ENCODE measurements around the gene FLYWCH1. TPM values are rescaled to one million over a fixed set of nuclear protein-coding genes. Genes with fewer than 3 reads are reported as not detected.

The FLYWCH1 gene
- total and polyA plus RNA-seq, 2 of the 8 experiments (the other 6 are each of a cell fraction or from before 2014, with no cell fraction given) = 12.4 to 23.5 TPM

GRCh38 chr16:2971985-2972784, 60.5 kb downstream of the FLYWCH1 start:
- WGBS, 2 experiments (ENCODE audit: extremely low coverage in 1 of 2, insufficient coverage in 1 of 2, insufficient read length in 1 of 2, insufficient replicate concordance in 2 of 2, low coverage in 1 of 2, low lambda C conversion rate in 2 of 2, missing lambda C conversion rate in 1 of 2) = 91% methylated on average over 15 of the region's 15 CpGs; no CpG with 5 or more reads in 1 of the 2 experiments
- peaks cover 20 to 46% (median 31%) of the 10 kb centered on the region in 4 experiments for H3K36me3 ChIP-seq (ENCODE audit: control insufficient read depth in 2 of 4, insufficient read depth in 4 of 4, low read length in 3 of 4)
- POLR2A ChIA-PET (ENCODE audit: partially characterized antibody) = interaction anchor here (1.1 to 25.4 kb wide), 11 partner anchors 8 to 66 kb away, joined by 3 to 455 read pairs (median 6); partner anchors contain the start of genes CLDN6, HCFC1R1, KREMEN2 and PKMYT1
- no peak for TF ChIP-seq SIRT6 (IDR thresholded peaks at IDR 0.05; ENCODE audit: low read length)
- no peak for TF ChIP-seq E2F6 (IDR thresholded peaks at IDR 0.05)
- no peak for TF ChIP-seq CTBP2 (IDR thresholded peaks at IDR 0.05; ENCODE audit: borderline replicate concordance, insufficient read depth, insufficient read length, low read length)
- TF ChIP-seq GABPA (IDR thresholded peaks at IDR 0.05; ENCODE audit: borderline replicate concordance, insufficient read depth, low read length) = no peak
- TF ChIP-seq NANOG (IDR thresholded peaks at IDR 0.05; ENCODE audit: insufficient read depth, low read depth, low read length, poor library complexity, severe bottlenecking) = no peak
- no peak for TF ChIP-seq TEAD4 (IDR thresholded peaks at IDR 0.05; ENCODE audit: low read depth, low read length)
- TF ChIP-seq POLR2A (IDR thresholded peaks at IDR 0.05; ENCODE audit: control extremely low read depth in 1 of 2, low read depth in 2 of 2, low read length in 2 of 2) = peak in 1 of 2 experiments; percentile 21; a peak in 1 of 3 replicates
- no peak for TF ChIP-seq RAD21 (IDR thresholded peaks at IDR 0.05 in 1 of 2, conservative IDR thresholded peaks at IDR 0.05 in 1 of 2; ENCODE audit: low read depth in 2 of 2, low read length in 2 of 2)
- no peak for TF ChIP-seq TAF1 (IDR thresholded peaks at IDR 0.05; ENCODE audit: low read depth, low read length)
- no peak for TF ChIP-seq SAP30 (IDR thresholded peaks at IDR 0.05; ENCODE audit: insufficient read depth, insufficient replicate concordance, low read length)

More at GRCh38 chr16:2971985-2972784, 60.5 kb downstream of the FLYWCH1 start:
- FAIRE-seq (no peak), DNase-seq (ENCODE audit: low read depth in 1 of 2, low spot score in 2 of 2) (no peak)
- Histone ChIP-seq H2AK5ac (ENCODE audit: low read depth, low read length) (no peak overlapping the region), H3K18ac (ENCODE audit: extremely low read depth, low read length) (no peak overlapping the region), H2BK20ac (ENCODE audit: low read length) (no peak overlapping the region), H3K79me2 (ENCODE audit: control insufficient read depth in 1 of 2, insufficient read depth in 2 of 2, low read length in 2 of 2) (peaks cover 0 to 2% of the 10 kb centered on the region in 2 experiments; a peak in 1 of 4 replicates), H2BK120ac (replicated peaks; ENCODE audit: low read depth, low read length) (no peak overlapping the region), H3K56ac (replicated peaks; ENCODE audit: insufficient read length, low read depth, low read length) (no peak overlapping the region), H3K4me1 (replicated peaks in 1 of 4; ENCODE audit: control insufficient read depth in 3 of 4, insufficient read depth in 4 of 4, low read length in 3 of 4) (peaks cover 0 to 21% (median 13%) of the 10 kb centered on the region in 4 experiments; a peak in 6 of 7 replicates), H3K4me2 (ENCODE audit: insufficient read depth in 1 of 2, low read depth in 2 of 2, low read length in 2 of 2) (no peak overlapping the region), H2AFZ (ENCODE audit: low read length) (no peak overlapping the region), H2BK12ac (ENCODE audit: low read depth, low read length) (no peak overlapping the region), H4K5ac (ENCODE audit: insufficient read length, low read depth, low read length) (no peak overlapping the region), H3K27ac (ENCODE audit: low read depth, low read length) (no peak overlapping the region), H2BK5ac (ENCODE audit: low read depth, low read length) (no peak overlapping the region), H3K9ac (replicated peaks in 1 of 4; ENCODE audit: extremely low read depth in 1 of 4, low read depth in 3 of 4, low read length in 3 of 4) (no peak overlapping the region), H4K8ac (ENCODE audit: extremely low read depth, insufficient read depth, low read length) (no peak overlapping the region), H3K9me3 (ENCODE audit: insufficient read depth in 2 of 2, low read depth in 1 of 2, low read length in 1 of 2) (no peaks in the 10 kb centered on the region), H3K27me3 (replicated peaks in 1 of 4; ENCODE audit: control insufficient read depth in 3 of 4, extremely low read depth in 1 of 4, insufficient read depth in 3 of 4, low read length in 3 of 4) (peaks cover 8 to 16% (median 13%) of the 10 kb centered on the region in 4 experiments; a peak in 6 of 7 replicates), H3K4ac (replicated peaks; ENCODE audit: insufficient read length, low read depth, low read length) (no peak overlapping the region), H3K79me1 (ENCODE audit: low read depth, low read length) (peaks cover 16% of the 10 kb centered on the region), H3K23me2 (ENCODE audit: low read depth, low read length) (peaks cover 9% of the 10 kb centered on the region), H4K20me1 (replicated peaks in 1 of 2; ENCODE audit: control insufficient read depth in 1 of 2, insufficient read depth in 2 of 2, low read length in 2 of 2) (peaks cover 26 to 29% of the 10 kb centered on the region in 2 experiments), H3K14ac (ENCODE audit: insufficient read length) (no peak overlapping the region), H2BK15ac (ENCODE audit: low read length) (no peak overlapping the region), H3K23ac (ENCODE audit: insufficient read length) (no peak overlapping the region), H3K4me3 (ENCODE audit: extremely low read depth in 1 of 4, insufficient read depth in 2 of 4, low read depth in 3 of 4, low read length in 4 of 4) (no peak overlapping the region), H4K91ac (replicated peaks; ENCODE audit: insufficient read length, low read length) (no peak overlapping the region)
- CTCF ChIA-PET (ENCODE audit: partially characterized antibody) = interaction anchor here (0.8 to 2.8 kb wide), 15 partner anchors 9 to 115 kb away, joined by 3 to 19 read pairs (median 4); partner anchors contain the start of genes CLDN6, KREMEN2 and PKMYT1

All from H1 (cell line).